GM23338 (cell line): Measurements from ENCODE around the gene TREM2. TPM values are rescaled to one million over a fixed set of nuclear protein-coding genes. Genes with fewer than 3 reads are reported as not detected.

Experiments
- ATAC-seq: fragments of 200-7000 bp; cut with Tn5 transposase; 3 replicates; pipeline ENCODE4 v1.9.1; 2020
- DNase-seq: peaks from one replicate; pipeline ENCODE4 v3.0.0-alpha.2; 2015; ENCODE audit warnings: low spot score
- H2AFZ ChIP-seq: fragments of 200-600 bp; sonication (generic); 2 replicates; pipeline ENCODE4 v1.8.0; 2016; ENCODE audit warnings: antibody characterized with exemption, mild to moderate bottlenecking, moderate library complexity
- H3F3A ChIP-seq: fragments of 200-600 bp; sonication (generic); replicated peaks from 2 replicates; pipeline ENCODE4 v1.8.0; 2017; ENCODE audit warnings: antibody characterized with exemption, mixed run types, low read depth
- H3K27ac ChIP-seq: fragments of 200-600 bp; sonication (generic); 2 replicates; pipeline ENCODE4 v1.6.1; 2016; ENCODE audit warnings: low read depth
- H3K27me3 ChIP-seq: fragments of 200-600 bp; sonication (generic); 2 replicates; pipeline ENCODE4 v1.8.0; 2016; ENCODE audit warnings: mild to moderate bottlenecking, mixed run types, moderate library complexity; ENCODE audit not compliant: insufficient read depth
- H3K36me3 ChIP-seq: fragments of 200-600 bp; sonication (generic); 2 replicates; pipeline ENCODE4 v1.8.0; 2016; ENCODE audit warnings: mild to moderate bottlenecking; ENCODE audit not compliant: insufficient read depth
- H3K4me1 ChIP-seq: fragments of 200-600 bp; sonication (generic); 2 replicates; pipeline ENCODE4 v1.8.0; 2016; ENCODE audit warnings: mild to moderate bottlenecking, moderate library complexity; ENCODE audit not compliant: insufficient read depth
- H3K4me2 ChIP-seq: fragments of 200-600 bp; sonication (generic); 2 replicates; pipeline ENCODE4 v1.7.1; 2017; ENCODE audit warnings: mixed run types
- H3K4me3 ChIP-seq: fragments of 200-600 bp; sonication (generic); 2 replicates; pipeline ENCODE4 v1.6.1; 2016; ENCODE audit warnings: mixed run types
- H3K79me2 ChIP-seq: fragments of 200-600 bp; sonication (generic); replicated peaks from 2 replicates; pipeline ENCODE4 v1.8.0; 2017; ENCODE audit warnings: mild to moderate bottlenecking; ENCODE audit not compliant: insufficient read depth
- H3K9me2 ChIP-seq: fragments of 200-600 bp; sonication (generic); 2 replicates; pipeline ENCODE4 v1.8.0; 2017; ENCODE audit not compliant: insufficient read depth
- H4K20me1 ChIP-seq: fragments of 200-600 bp; sonication (generic); replicated peaks from 2 replicates; pipeline ENCODE4 v1.8.0; 2017; ENCODE audit warnings: mild to moderate bottlenecking; ENCODE audit not compliant: insufficient read depth
- H3K27ac Mint-ChIP-seq: 2 replicates; pipeline ENCODE4 v1.8.0; 2020; ENCODE audit warnings: inconsistent platforms, mild to moderate bottlenecking, moderate library complexity, mixed read lengths
- H3K27me3 Mint-ChIP-seq: 3 replicates; pipeline ENCODE4 v1.8.0; 2022; ENCODE audit warnings: low read depth, mild to moderate bottlenecking, moderate library complexity, mixed read lengths, inconsistent platforms; ENCODE audit not compliant: insufficient read depth, poor library complexity
- H3K36me3 Mint-ChIP-seq: 3 replicates; pipeline ENCODE4 v1.8.0; 2021; ENCODE audit warnings: low read depth, mild to moderate bottlenecking, inconsistent platforms, moderate library complexity, mixed read lengths
- H3K4me1 Mint-ChIP-seq: 3 replicates; pipeline ENCODE4 v1.8.0; 2020; ENCODE audit warnings: mild to moderate bottlenecking, inconsistent platforms, mixed read lengths
- H3K4me3 Mint-ChIP-seq: 3 replicates; pipeline ENCODE4 v1.8.0; 2021; ENCODE audit warnings: moderate library complexity, mild to moderate bottlenecking, inconsistent platforms, mixed read lengths
- H3K9me3 Mint-ChIP-seq: 3 replicates; pipeline ENCODE4 v1.8.0; 2020; ENCODE audit warnings: moderate library complexity, mild to moderate bottlenecking, inconsistent platforms, mixed read lengths
- CREB1 ChIP-seq: fragments of 250-450 bp; sonication (Bioruptor Pico); IDR thresholded peaks from 2 replicates; pipeline ENCODE4 v1.5.0; 2020; ENCODE audit warnings: low read depth, mild to moderate bottlenecking, moderate library complexity
- ETS1 ChIP-seq: IDR thresholded peaks from 2 replicates; pipeline ENCODE4 v1.6.1; 2016; ENCODE audit warnings: antibody characterized with exemption
- EZH2 ChIP-seq: fragments of 200-600 bp; sonication (generic); IDR thresholded peaks from one replicate; pipeline ENCODE4 v1.8.0; 2017; ENCODE audit warnings: antibody characterized with exemption, mild to moderate bottlenecking, low read depth; ENCODE audit not compliant: unreplicated experiment
- EZH2phosphoT487 ChIP-seq: fragments of 200-600 bp; sonication (generic); IDR thresholded peaks from one replicate; pipeline ENCODE4 v1.8.1; 2018; ENCODE audit warnings: antibody characterized with exemption; ENCODE audit not compliant: unreplicated experiment
- JUNB ChIP-seq: IDR thresholded peaks from one replicate; pipeline ENCODE4 v1.6.1; 2016; ENCODE audit warnings: antibody characterized with exemption; ENCODE audit not compliant: unreplicated experiment
- NANOG ChIP-seq: IDR thresholded peaks from 2 replicates; pipeline ENCODE4 v1.6.1; 2016; ENCODE audit warnings: antibody characterized with exemption, borderline replicate concordance
- STAT1 ChIP-seq: IDR thresholded peaks from one replicate; pipeline ENCODE4 v1.6.1; 2016; ENCODE audit warnings: antibody characterized with exemption; ENCODE audit not compliant: unreplicated experiment
- ZNF114 ChIP-seq: fragments of 250-450 bp; sonication (Bioruptor Pico); IDR thresholded peaks from 2 replicates; pipeline ENCODE4 v1.5.0; 2020; ENCODE audit warnings: mild to moderate bottlenecking, moderate library complexity
- ZNF331 ChIP-seq: fragments of 250-450 bp; sonication (Bioruptor Pico); IDR thresholded peaks from 2 replicates; pipeline ENCODE4 v1.5.0; 2020; ENCODE audit warnings: low read depth, mild to moderate bottlenecking, moderate library complexity
- ZNF462 ChIP-seq: fragments of 250-450 bp; sonication (Bioruptor Pico); IDR thresholded peaks from 2 replicates; pipeline ENCODE4 v1.5.0; 2020; ENCODE audit warnings: mild to moderate bottlenecking, moderate library complexity
- polyA plus RNA-seq: library from polyadenylated mRNA; unstranded; fragments of >200 nt; fragmentation: Nextera tagmentation; extraction: Ambion mirVana; gene quantifications from 2 replicates; pipeline ENCODE4 v1.2.1, GENCODE V29; 2016
- total RNA-seq: library from RNA; depleted of rRNA; stranded (reverse); fragments of >200 nt; shearing (Covaris generic); gene quantifications from 2 replicates; pipeline ENCODE4 v1.2.3, GENCODE V29; 2014
- TF ChIP-seq, protein P1 (sequence below), 2 experiments: fragments of 200-600 bp in 1 of 2; sonication (generic) in 1 of 2; conservative IDR thresholded peaks; 2 replicates each; pipeline versions ENCODE4 v1.5.1 to v1.6.1; 2016 to 2017; ENCODE audit warnings: antibody characterized with exemption in 2 of 2, low read depth in 2 of 2, mild to moderate bottlenecking in 2 of 2, moderate library complexity in 1 of 2

Gene TREM2
- total and polyA plus RNA-seq, 2 experiments from 2014 or later = not detected

GRCh38 chr6:41132254-41132653 is 30.7 kb downstream of the TREM2 start:
- Histone ChIP-seq H4K20me1 (no peaks in the 10 kb centered on the region), H3K4me2 (no peak overlapping the region), H3K36me3 (no peaks in the 10 kb centered on the region), H3K79me2 (no peaks in the 10 kb centered on the region), H2AFZ (no peak overlapping the region), H3K9me2 (no peaks in the 10 kb centered on the region), H3K27ac (no peak overlapping the region), H3F3A (no peaks in the 10 kb centered on the region), H3K4me3 (no peak overlapping the region), H3K4me1 (peaks cover 4% of the 10 kb centered on the region), H3K27me3 (no peaks in the 10 kb centered on the region)
- ATAC-seq (no peak), DNase-seq (no peak)
- no peak overlapping the region for H3K4me3 Mint-ChIP-seq
- H3K4me1 Mint-ChIP-seq = peaks cover 6% of the 10 kb centered on the region
- TF ChIP-seq CREB1 (CRISPR knock-in tag) (no peak), ZNF462 (CRISPR knock-in tag) (no peak), EZH2phosphoT487 (no peak), ZNF331 (CRISPR knock-in tag) (no peak), ZNF114 (no peak), EZH2 (no peak), STAT1 (no peak), NANOG (no peak), JUNB (no peak), ETS1 (no peak)
- TF ChIP-seq, protein P1, sequence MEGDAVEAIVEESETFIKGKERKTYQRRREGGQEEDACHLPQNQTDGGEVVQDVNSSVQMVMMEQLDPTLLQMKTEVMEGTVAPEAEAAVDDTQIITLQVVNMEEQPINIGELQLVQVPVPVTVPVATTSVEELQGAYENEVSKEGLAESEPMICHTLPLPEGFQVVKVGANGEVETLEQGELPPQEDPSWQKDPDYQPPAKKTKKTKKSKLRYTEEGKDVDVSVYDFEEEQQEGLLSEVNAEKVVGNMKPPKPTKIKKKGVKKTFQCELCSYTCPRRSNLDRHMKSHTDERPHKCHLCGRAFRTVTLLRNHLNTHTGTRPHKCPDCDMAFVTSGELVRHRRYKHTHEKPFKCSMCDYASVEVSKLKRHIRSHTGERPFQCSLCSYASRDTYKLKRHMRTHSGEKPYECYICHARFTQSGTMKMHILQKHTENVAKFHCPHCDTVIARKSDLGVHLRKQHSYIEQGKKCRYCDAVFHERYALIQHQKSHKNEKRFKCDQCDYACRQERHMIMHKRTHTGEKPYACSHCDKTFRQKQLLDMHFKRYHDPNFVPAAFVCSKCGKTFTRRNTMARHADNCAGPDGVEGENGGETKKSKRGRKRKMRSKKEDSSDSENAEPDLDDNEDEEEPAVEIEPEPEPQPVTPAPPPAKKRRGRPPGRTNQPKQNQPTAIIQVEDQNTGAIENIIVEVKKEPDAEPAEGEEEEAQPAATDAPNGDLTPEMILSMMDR (conservative IDR thresholded peaks at IDR 0.05; ENCODE audit: low read depth in 2 of 2) = no peak
- H3K9me3 Mint-ChIP-seq = no peaks in the 10 kb centered on the region; the same call in 2 of the 3 replicates
- H3K27me3 Mint-ChIP-seq = no peaks in the 10 kb centered on the region
- no peak overlapping the region for H3K27ac Mint-ChIP-seq
- H3K36me3 Mint-ChIP-seq = no peaks in the 10 kb centered on the region; the same call in 2 of the 3 replicates
